GM12874 (cell line): Measurements from ENCODE around the gene DET1.

Experiments used
- TF ChIP-seq, protein P1 (sequence below): IDR thresholded peaks from 2 replicates; pipeline ENCODE4 v1.5.1; 2011; ENCODE audit warnings: low read depth, mild to moderate bottlenecking, control low read depth, low read length, moderate library complexity; ENCODE audit not compliant: insufficient read depth

Gene DET1

GRCh38 chr15:88484682-88485331 is 61.7 kb downstream of the DET1 start:
- TF ChIP-seq, protein P1, sequence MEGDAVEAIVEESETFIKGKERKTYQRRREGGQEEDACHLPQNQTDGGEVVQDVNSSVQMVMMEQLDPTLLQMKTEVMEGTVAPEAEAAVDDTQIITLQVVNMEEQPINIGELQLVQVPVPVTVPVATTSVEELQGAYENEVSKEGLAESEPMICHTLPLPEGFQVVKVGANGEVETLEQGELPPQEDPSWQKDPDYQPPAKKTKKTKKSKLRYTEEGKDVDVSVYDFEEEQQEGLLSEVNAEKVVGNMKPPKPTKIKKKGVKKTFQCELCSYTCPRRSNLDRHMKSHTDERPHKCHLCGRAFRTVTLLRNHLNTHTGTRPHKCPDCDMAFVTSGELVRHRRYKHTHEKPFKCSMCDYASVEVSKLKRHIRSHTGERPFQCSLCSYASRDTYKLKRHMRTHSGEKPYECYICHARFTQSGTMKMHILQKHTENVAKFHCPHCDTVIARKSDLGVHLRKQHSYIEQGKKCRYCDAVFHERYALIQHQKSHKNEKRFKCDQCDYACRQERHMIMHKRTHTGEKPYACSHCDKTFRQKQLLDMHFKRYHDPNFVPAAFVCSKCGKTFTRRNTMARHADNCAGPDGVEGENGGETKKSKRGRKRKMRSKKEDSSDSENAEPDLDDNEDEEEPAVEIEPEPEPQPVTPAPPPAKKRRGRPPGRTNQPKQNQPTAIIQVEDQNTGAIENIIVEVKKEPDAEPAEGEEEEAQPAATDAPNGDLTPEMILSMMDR: no peak

DNA sequence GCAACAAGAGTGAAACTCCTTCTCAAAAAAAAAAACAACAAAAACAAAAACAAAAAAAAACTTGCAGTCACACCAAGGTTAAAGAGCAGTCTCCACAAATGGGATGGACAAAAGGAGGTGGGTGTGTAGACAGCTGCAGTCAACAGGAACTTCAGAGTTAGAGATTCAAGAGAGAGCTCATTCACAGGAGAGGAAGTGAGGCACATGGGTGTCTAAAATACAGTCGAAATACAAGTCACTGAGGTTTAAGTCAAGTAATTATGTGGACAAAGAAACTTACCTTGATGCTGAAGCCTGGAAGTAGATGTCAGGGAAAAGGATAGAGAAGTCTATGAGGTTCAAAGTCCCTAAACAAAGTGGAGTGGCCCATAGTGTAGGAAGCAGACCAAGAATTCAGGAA is 64.2 kb downstream of the DET1 start:
- TF ChIP-seq, protein P1: no peak

- TF ChIP-seq, protein P1: no peak
Measured at GRCh38 chr15:88480981-88481380, 65.5 kb downstream of the DET1 start.

DNA sequence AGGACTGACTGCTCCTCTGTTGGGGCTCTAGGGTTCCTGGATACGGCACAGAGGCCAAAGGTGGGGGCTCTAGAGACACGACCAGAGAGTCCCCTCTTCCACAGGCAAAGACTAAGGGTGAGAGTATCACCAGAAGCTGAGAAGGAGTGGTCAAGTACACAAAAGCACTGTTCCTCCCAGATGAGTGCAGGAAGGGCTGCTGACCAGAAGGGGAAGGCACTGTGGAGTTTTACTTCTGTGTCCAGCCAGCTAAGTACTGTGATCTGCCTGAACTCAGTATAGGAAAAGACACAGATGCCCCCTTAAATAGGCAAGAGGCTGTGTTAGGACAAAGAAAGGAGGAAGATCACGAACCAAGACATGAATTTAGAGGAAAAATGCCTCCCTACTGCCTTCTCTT is 67.3 kb downstream of the DET1 start:
- TF ChIP-seq, protein P1: no peak

DNA sequence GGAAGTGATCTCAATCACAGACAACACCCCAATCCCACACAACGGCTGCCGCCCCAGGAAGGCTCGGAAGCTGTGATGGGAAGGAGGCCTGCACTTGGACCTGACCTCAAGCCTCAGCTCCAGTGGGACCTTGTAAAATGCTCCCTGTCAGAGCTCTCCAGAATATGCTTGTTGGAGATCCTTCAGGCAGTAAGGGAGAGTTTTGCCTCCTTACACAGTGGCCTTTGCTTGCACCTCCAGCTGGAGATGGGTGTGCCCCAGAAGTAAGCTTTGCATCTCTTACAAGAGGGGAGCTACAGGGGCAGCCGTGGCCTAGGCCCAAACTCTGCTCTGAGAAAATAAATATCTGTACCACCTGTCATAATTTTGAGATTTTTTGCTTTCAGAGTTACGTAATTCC is 68.6 kb downstream of the DET1 start:
- TF ChIP-seq, protein P1: no peak

GRCh38 chr15:88477126-88477525 is 69.4 kb downstream of the DET1 start:
- TF ChIP-seq, protein P1: no peak

- TF ChIP-seq, protein P1: peak; percentile 47; the same call in 1 of the 2 replicates
Measured at GRCh38 chr15:88476635-88477060, 69.8 kb downstream of the DET1 start.
